Adipocyte (in vitro differentiated cells): Measurements from ENCODE around the gene COG3.

Experiments
- DNase-seq: peaks from one replicate; pipeline ENCODE4 v3.0.0-alpha.2; 2015; ENCODE audit warnings: low read depth
- H3K27me3 ChIP-seq: replicated peaks from 2 replicates; pipeline ENCODE4 v1.7.0; 2013; ENCODE audit warnings: mild to moderate bottlenecking, low read length, moderate library complexity; ENCODE audit not compliant: control insufficient read depth, insufficient read depth
- H3K36me3 ChIP-seq: 2 replicates; pipeline ENCODE4 v1.7.0; 2013; ENCODE audit warnings: low read length, mild to moderate bottlenecking, moderate library complexity; ENCODE audit not compliant: control insufficient read depth, insufficient read depth, severe bottlenecking
- H3K4me1 ChIP-seq: 2 replicates; pipeline ENCODE4 v1.7.0; 2013; ENCODE audit warnings: mild to moderate bottlenecking, low read length, moderate library complexity; ENCODE audit not compliant: control insufficient read depth, insufficient read depth
- H3K4me3 ChIP-seq: 2 replicates; pipeline ENCODE4 v1.7.0; 2013; ENCODE audit warnings: mild to moderate bottlenecking, low read length, moderate library complexity
- H3K9ac ChIP-seq: 2 replicates; pipeline ENCODE4 v1.7.0; 2013; ENCODE audit warnings: mild to moderate bottlenecking, low read length, moderate library complexity
- H3K9me3 ChIP-seq: 2 replicates; pipeline ENCODE4 v1.7.0; 2013; ENCODE audit warnings: mild to moderate bottlenecking, low read length, moderate library complexity; ENCODE audit not compliant: control insufficient read depth

The COG3 gene

DNA sequence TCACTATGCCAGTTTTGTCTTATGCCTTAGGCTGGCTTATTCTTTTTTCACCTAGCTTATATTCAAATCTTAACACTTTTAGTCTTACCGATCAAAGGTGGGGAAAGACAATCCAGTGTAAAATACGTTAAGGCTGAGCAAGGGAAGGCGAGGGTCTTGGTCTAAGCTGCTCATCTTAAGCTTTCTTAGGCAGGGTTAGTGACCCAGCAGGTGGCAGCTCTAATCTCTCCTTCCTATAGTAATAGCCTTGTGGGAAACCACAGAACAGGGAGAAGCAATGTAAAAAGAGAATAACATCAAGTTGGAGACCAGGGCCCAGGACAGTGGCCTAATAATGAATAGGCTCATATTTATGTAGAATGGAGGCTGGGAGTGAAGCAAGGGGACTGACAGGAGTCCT, 45.9 kb downstream of the COG3 start:
- DNase-seq = no peak

DNA sequence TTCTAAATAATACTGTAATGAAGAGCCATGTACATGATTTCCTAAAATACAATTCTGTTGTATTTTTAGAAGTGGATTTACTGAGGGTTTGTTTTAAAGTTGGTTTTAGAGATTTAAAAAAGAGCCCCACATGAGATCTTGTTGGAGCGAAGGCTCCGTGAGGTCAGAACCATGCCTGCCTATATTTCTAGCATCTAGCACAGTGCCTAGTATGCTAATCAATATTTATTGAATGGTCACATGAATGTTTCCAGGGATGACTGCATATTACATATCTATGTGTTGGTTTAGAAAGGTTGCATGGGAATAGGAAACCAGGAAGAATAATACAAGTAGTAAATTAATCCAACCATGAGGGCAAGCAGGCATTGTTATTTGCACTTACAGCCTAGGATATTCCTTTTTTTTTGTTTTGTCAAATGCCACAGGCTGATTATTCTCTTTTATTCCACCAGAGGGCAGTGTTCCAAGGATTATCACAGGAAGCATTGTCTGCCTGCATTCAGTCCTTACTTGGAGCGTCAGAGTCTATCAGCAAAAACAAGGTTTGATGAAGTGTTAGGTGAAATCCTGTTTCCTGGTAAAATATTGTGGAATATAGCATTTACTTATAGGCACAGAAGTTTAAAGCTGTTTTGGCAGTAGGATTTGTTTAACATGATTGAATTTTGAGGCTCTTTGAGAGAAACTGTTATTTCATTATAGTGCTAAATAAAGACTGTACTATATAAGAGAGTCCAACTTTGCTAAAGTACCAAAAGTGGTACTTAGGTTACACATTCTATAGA, 46.8 kb downstream of the COG3 start:
- no peak overlapping the region for H3K4me3 ChIP-seq
- no peaks in the 10 kb centered on the region for H3K27me3 ChIP-seq
- H3K36me3 ChIP-seq = peaks cover 81% of the 10 kb centered on the region
- no peaks in the 10 kb centered on the region for H3K9me3 ChIP-seq
- peak; percentile 89 for DNase-seq
- no peak overlapping the region for H3K9ac ChIP-seq
- H3K4me1 ChIP-seq = no peaks in the 10 kb centered on the region

More for the DNA sequence above, 45.9 kb downstream of the COG3 start:
- no peaks in the 10 kb centered on the region for H3K9me3 ChIP-seq
- no peaks in the 10 kb centered on the region for H3K4me1 ChIP-seq
- H3K4me3 ChIP-seq = no peak overlapping the region
- H3K27me3 ChIP-seq = no peaks in the 10 kb centered on the region
- H3K9ac ChIP-seq = no peak overlapping the region
- peaks cover 81% of the 10 kb centered on the region for H3K36me3 ChIP-seq

DNA sequence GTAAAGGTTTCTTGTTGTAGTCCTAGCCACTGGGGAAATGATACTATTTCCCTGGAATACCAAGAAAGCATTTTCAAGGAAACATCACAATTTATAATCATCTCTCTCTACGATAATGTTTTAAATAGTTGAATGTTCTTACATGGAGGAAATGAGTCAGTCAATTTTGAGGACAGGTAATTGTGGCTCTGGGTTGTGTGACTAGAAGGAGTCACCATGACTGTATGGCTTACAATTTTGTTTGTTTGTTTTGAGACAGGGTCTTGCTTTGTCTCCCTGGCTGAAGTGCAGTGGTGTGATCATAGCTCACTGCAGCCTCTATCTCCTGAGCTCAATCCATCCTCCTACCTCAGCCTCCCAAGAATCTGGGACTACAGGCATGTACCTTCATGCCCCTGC, 47.4 kb downstream of the COG3 start:
- Histone ChIP-seq H3K4me1 (no peaks in the 10 kb centered on the region), H3K9me3 (no peaks in the 10 kb centered on the region), H3K27me3 (no peaks in the 10 kb centered on the region), H3K36me3 (peaks cover 81% of the 10 kb centered on the region), H3K9ac (no peak overlapping the region), H3K4me3 (no peak overlapping the region)
- no peak for DNase-seq

DNA sequence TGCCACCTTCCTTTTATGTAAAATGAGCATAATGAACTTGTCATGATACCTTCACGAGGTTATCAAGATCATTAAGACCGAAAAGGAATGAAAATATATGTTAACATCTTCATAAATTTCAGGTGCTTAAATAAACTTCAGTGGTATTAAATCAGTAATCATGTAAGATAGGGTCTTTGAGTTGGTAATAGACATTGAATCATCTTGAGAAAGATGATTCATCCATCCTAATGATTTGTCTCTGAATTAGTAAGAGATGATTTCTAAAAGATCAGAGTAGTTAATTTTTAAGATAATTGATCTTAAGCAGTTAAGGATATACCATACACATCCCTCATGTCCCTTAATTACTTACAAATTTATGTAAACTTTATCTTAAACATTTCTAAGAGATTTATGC, 52.0 kb downstream of the COG3 start:
- Histone ChIP-seq H3K36me3 (peaks cover 85% of the 10 kb centered on the region), H3K27me3 (no peaks in the 10 kb centered on the region), H3K4me1 (peaks cover 6% of the 10 kb centered on the region), H3K9ac (no peak overlapping the region), H3K4me3 (no peak overlapping the region), H3K9me3 (no peaks in the 10 kb centered on the region)
- no peak for DNase-seq

DNA sequence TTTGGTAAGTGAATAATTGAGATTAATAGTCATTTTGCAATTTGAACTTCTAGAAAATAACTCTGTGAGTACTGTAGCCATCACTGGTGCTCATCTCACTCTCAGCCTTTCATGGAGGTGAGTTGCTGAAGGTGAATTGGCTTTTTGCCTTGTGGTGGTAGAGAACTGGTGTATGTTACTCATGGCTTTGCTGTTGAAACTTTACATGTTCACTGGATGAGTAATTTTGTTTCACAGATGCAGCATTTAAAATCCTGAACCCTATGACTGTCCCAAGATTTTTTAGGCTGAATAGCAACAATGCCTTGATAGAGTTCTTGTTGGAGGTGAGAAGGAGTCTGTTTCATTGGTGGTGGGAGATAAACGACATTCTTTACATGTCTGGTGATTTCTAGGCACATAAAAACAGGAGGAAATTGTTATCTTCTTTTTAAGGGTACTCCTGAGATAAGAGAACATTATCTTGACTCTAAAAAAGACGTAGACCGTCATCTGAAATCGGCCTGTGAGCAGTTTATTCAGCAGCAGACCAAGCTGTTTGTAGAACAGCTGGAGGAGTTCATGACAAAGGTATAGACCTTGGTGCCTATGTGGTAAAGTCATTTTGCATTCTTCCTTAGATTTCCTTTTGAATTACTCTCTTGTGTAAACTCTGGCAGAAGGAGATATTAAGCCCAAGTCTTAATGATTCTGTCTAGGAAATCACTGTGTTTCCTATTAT, 53.9 kb downstream of the COG3 start:
- H3K9me3 ChIP-seq = no peaks in the 10 kb centered on the region
- H3K27me3 ChIP-seq = no peaks in the 10 kb centered on the region
- H3K9ac ChIP-seq = no peak overlapping the region
- H3K4me3 ChIP-seq = no peak overlapping the region
- H3K4me1 ChIP-seq = peaks cover 6% of the 10 kb centered on the region
- peaks cover 84% of the 10 kb centered on the region for H3K36me3 ChIP-seq
- DNase-seq = peak; percentile 55

DNA sequence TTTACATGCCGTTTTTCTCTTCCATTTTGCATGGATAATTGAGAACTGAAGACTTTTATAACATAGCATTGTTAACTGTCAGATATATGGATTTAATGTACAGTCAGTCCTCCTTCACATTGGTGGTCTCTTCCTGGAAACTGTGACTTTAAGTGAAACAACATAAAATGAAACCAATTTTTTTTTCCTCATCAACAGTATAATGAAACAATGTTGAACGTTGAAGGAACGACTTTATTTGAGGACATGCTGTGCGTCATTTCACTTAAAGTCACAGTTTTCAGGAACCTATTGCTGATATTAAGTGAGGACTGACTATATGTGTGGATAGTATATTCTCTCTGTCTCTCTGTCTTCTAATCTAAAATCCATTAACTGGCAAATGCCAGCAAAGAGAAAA, 54.8 kb downstream of the COG3 start:
- Histone ChIP-seq H3K36me3 (peaks cover 89% of the 10 kb centered on the region), H3K4me1 (peaks cover 6% of the 10 kb centered on the region), H3K4me3 (no peak overlapping the region), H3K9ac (no peak overlapping the region), H3K27me3 (no peaks in the 10 kb centered on the region), H3K9me3 (no peaks in the 10 kb centered on the region)
- DNase-seq = no peak

DNA sequence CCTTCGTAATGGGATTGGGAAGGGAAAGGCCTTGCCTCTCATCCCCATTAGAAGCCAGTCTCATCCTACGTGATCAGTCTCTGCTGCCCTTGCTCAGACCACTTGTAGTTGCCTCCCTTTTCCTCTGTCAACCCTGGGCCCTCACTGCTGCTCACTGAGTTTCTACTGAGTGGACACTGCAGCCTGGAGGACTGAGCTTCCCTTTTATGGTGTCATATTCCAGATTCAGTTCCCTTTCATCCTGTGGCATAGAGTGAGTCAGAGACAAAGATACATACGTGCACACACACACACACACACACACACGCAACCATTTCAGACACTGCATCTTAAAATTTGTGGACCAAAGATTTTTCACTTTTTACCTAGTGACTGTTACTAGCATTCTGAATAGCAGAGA, 56.6 kb downstream of the COG3 start:
- no peak overlapping the region for H3K4me3 ChIP-seq
- no peaks in the 10 kb centered on the region for H3K27me3 ChIP-seq
- H3K36me3 ChIP-seq = peaks cover 82% of the 10 kb centered on the region
- DNase-seq = peak; percentile 85
- H3K9me3 ChIP-seq = no peaks in the 10 kb centered on the region
- no peak overlapping the region for H3K9ac ChIP-seq
- H3K4me1 ChIP-seq = peaks cover 6% of the 10 kb centered on the region

DNA sequence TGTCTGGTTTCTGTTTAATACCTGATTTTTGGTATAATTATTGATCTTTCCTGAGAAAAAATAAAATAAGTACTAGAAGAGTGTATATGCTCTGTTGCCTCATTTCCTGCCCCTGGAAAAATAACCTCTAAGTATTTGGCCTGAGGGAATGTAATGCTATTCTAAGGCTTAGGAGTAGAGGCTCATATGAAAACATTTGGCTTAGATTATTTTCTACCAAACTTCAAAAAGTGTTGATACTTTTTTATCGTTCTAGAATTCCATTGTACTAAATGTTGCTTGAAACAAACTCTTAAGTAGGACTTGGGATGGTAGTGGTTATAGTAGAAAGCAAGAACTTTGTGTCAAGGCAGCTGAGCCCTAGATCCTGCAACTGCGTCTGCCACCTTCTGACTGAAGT, 57.8 kb downstream of the COG3 start:
- H3K36me3 ChIP-seq = peaks cover 81% of the 10 kb centered on the region
- H3K9ac ChIP-seq = no peak overlapping the region
- no peak overlapping the region for H3K4me3 ChIP-seq
- H3K27me3 ChIP-seq = no peaks in the 10 kb centered on the region
- peaks cover 6% of the 10 kb centered on the region for H3K4me1 ChIP-seq
- H3K9me3 ChIP-seq = no peaks in the 10 kb centered on the region
- peak; percentile 90 for DNase-seq

DNA sequence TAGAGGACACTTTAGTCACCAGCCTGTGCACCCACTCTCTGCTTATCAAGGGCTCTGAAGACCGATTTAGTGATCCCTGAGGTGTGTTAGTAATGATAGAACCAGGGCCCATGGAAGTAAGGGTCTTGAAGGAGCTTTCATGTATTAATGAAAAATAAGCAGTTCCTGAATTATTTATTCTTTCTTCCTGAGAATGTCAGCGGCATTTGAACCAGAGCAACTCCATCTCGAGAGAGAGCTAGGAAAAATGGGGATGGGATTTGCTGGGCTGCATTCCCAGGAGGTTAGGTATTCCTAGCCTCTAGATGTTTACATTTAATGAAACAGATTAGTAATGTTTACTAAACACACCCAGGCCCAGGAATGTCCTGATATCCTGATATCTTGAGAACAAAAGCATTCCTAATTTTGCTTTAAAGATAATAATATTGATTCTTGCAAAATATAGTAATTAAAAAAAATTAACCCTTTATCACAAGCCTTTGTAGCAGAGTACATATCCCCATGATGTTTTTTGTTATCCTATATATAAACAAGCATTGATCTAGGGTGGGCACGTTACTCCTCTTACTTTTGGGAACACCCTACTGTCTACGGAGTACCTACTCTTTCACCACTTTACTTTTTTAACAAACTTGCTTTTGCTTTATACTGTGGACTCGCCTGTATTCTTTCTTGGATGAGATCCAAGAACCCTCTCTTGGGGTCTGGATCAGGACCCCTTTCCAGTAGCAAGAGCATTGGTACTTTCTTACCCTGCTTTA, 63.1 kb downstream of the COG3 start:
- DNase-seq = peak; percentile 31

DNA sequence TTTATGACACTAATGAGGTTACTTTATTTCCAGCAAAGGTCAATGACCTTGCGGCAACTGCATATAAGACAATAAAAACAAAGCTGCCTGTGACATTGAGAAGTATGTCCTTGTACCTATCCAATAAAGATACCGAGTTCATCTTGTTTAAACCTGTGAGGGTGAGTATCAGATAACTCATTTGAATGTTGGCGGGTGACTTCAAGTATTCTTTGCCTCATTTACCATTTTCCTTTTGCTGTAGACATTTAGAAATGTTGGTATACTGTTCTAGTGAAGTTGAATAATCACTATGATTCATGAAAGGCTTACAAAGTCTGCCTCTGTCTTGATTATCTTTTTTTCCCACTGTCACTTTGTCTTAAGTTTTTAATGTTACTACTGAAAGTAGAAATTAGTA, 65.0 kb downstream of the COG3 start:
- Histone ChIP-seq H3K9ac (no peak overlapping the region), H3K4me1 (no peaks in the 10 kb centered on the region), H3K9me3 (no peaks in the 10 kb centered on the region), H3K27me3 (no peaks in the 10 kb centered on the region), H3K36me3 (peaks cover 85% of the 10 kb centered on the region), H3K4me3 (no peak overlapping the region)
- DNase-seq = no peak

More for the DNA sequence above, 63.1 kb downstream of the COG3 start:
- H3K9me3 ChIP-seq = no peaks in the 10 kb centered on the region
- H3K4me1 ChIP-seq = no peaks in the 10 kb centered on the region
- no peaks in the 10 kb centered on the region for H3K27me3 ChIP-seq
- H3K9ac ChIP-seq = no peak overlapping the region
- H3K36me3 ChIP-seq = peaks cover 82% of the 10 kb centered on the region
- no peak overlapping the region for H3K4me3 ChIP-seq

DNA sequence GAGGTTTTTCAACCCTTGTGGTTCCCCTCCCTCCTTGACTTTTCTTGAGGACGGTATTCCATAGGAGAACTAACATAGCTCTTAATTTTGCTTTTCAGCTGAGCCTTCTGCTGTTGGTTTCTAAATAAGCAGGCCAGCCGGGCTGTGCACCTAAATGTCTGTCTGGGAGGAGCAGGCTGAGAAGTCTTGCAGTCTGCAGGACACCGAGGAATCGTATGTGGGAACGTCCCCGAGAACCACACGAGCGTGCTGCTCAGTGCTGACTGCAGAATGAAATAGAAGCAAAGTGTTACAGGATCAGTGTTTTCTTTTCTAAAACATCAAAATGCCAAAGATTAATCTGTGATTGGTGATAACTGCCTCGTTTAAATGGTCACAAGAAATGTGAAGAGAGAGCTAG, 69.9 kb downstream of the COG3 start:
- Histone ChIP-seq H3K9ac (no peak overlapping the region), H3K9me3 (no peaks in the 10 kb centered on the region), H3K4me3 (no peak overlapping the region), H3K27me3 (no peaks in the 10 kb centered on the region), H3K4me1 (no peaks in the 10 kb centered on the region), H3K36me3 (peaks cover 72% of the 10 kb centered on the region)
- no peak for DNase-seq
